ENCODE results near the gene PRRX2. TPM values are rescaled to one million over a fixed set of nuclear protein-coding genes. Genes with fewer than 3 reads are reported as not detected.

The PRRX2 gene
- total RNA-seq, 1 donor from 2014 or later, result 13.2 TPM

GRCh38 chr9:129720181-129720864 lies 54.9 kb downstream of the PRRX2 start:
- ATAC-seq, result no peak
- DNase-seq (ENCODE audit: low spot score), result no peak
- intact Hi-C loops (cut with DNase I), result no loop called here

GRCh38 chr9:129720865-129721545 lies 55.6 kb downstream of the PRRX2 start:
- no peak for DNase-seq (ENCODE audit: low spot score)
- no peak for ATAC-seq
- intact Hi-C loops (cut with DNase I), result no loop called here

- ATAC-seq (no peak), DNase-seq (ENCODE audit: low spot score) (no peak)
- intact Hi-C loops (cut with DNase I), result no loop called here
These were observed 57.5 kb downstream of the PRRX2 start for GRCh38 chr9:129722913-129723312.

- no peak for ATAC-seq
- intact Hi-C loops (cut with DNase I), result no loop called here
- DNase-seq (ENCODE audit: low spot score), result no peak
These were observed 59.2 kb downstream of the PRRX2 start for GRCh38 chr9:129724456-129725190.

- intact Hi-C loops (cut with DNase I), result no loop called here
- ATAC-seq (peak; percentile 49), DNase-seq (ENCODE audit: low spot score) (no peak)
These were observed 60.4 kb downstream of the PRRX2 start for GRCh38 chr9:129725795-129726251.

GRCh38 chr9:129726322-129727160 lies 61.1 kb downstream of the PRRX2 start:
- DNase-seq (ENCODE audit: low spot score), result peak; percentile 83
- intact Hi-C loops (cut with DNase I), result no loop called here
- peak; percentile 90 for ATAC-seq

- intact Hi-C loops (cut with DNase I), result no loop called here
- ATAC-seq (no peak), DNase-seq (ENCODE audit: low spot score) (no peak)
These were observed 63.3 kb downstream of the PRRX2 start for GRCh38 chr9:129728744-129729143.

- DNase-seq (ENCODE audit: low spot score) (no peak), ATAC-seq (no peak)
- intact Hi-C loops (cut with DNase I), result no loop called here
These were observed 66.1 kb downstream of the PRRX2 start for GRCh38 chr9:129731477-129732085.

GRCh38 chr9:129732100-129732499 lies 66.7 kb downstream of the PRRX2 start:
- ATAC-seq, result no peak
- intact Hi-C loops (cut with DNase I), result no loop called here
- no peak for DNase-seq (ENCODE audit: low spot score)

- intact Hi-C loops (cut with DNase I), result no loop called here
- ATAC-seq, result no peak
- no peak for DNase-seq (ENCODE audit: low spot score)
These were observed 67.6 kb downstream of the PRRX2 start for GRCh38 chr9:129732946-129733631.

- intact Hi-C loops (cut with DNase I), result no loop called here
- DNase-seq (ENCODE audit: low spot score) (no peak), ATAC-seq (no peak)
These were observed 68.1 kb downstream of the PRRX2 start for GRCh38 chr9:129733632-129733953.

- intact Hi-C loops (cut with DNase I), result no loop called here
- ATAC-seq (no peak), DNase-seq (ENCODE audit: low spot score) (no peak)
These were observed 70.1 kb downstream of the PRRX2 start for GRCh38 chr9:129735546-129735945.

GRCh38 chr9:129736334-129736733 lies 70.9 kb downstream of the PRRX2 start:
- ATAC-seq (no peak), DNase-seq (ENCODE audit: low spot score) (no peak)
- intact Hi-C loops (cut with DNase I), result no loop called here

GRCh38 chr9:129737479-129738274 lies 72.2 kb downstream of the PRRX2 start:
- ATAC-seq (peak; percentile 94), DNase-seq (ENCODE audit: low spot score) (peak; percentile 94)
- intact Hi-C loops (cut with DNase I), result no loop called here

GRCh38 chr9:129739432-129739831 lies 74.0 kb downstream of the PRRX2 start:
- no peak for ATAC-seq
- intact Hi-C loops (cut with DNase I), result no loop called here
- no peak for DNase-seq (ENCODE audit: low spot score)

- ATAC-seq, result no peak
- intact Hi-C loops (cut with DNase I), result loop anchor here (5.0 kb wide), 1 partner anchor 42 kb away; no protein-coding TSS in a partner anchor
These were observed 74.7 kb downstream of the PRRX2 start for GRCh38 chr9:129740174-129740573.

GRCh38 chr9:129740666-129741464 lies 75.4 kb downstream of the PRRX2 start:
- ATAC-seq, result no peak
- DNase-seq (ENCODE audit: low spot score), result no peak
- intact Hi-C loops (cut with DNase I), result loop anchor here (5.0 kb wide), 1 partner anchor 41 kb away; no protein-coding TSS in a partner anchor

More at GRCh38 chr9:129740174-129740573, 74.7 kb downstream of the PRRX2 start:
- DNase-seq (ENCODE audit: low spot score), result no peak
